ENCODE results near the gene KLLN.

GRCh38 chr10:87887548-87888289 is 24.4 kb upstream of the KLLN start:
- TF ChIP-seq EZH2 (IDR thresholded peaks at IDR 0.05; ENCODE audit: insufficient read depth, poor library complexity, severe bottlenecking) (no peak), EZH2phosphoT487 (IDR thresholded peaks at IDR 0.05; ENCODE audit: insufficient read depth, low read depth) (no peak)

Data from GM23248 (cell line).